Naive B cell (primary cell): Measurements from ENCODE around the gene ITPR3. TPM values are rescaled to one million over a fixed set of nuclear protein-coding genes. Genes with fewer than 3 reads are reported as not detected.

Experiments used
- ATAC-seq, 2 donors: fragments of 150-1000 bp; cut with Tn5 transposase; 2 replicates each; pipeline ENCODE4 v1.10.0; 2021; ENCODE audit warnings: low read depth in 2 of 2, mild to moderate bottlenecking in 2 of 2, moderate library complexity in 2 of 2
- DNase-seq: peaks from one replicate; pipeline ENCODE4 v3.0.0; 2022
- H3K27ac Mint-ChIP-seq, 6 donors: one replicate each; pipeline ENCODE4 v1.8.0; 2020 to 2022; ENCODE audit warnings: mild to moderate bottlenecking in 6 of 6, mixed read lengths in 6 of 6, moderate library complexity in 5 of 6, inconsistent platforms in 2 of 6
- H3K27me3 Mint-ChIP-seq, 3 donors: one replicate each; pipeline ENCODE4 v1.8.0; 2021 to 2022; ENCODE audit warnings: mixed read lengths in 3 of 3, mild to moderate bottlenecking in 1 of 3
- H3K36me3 Mint-ChIP-seq, 2 donors: one replicate each; pipeline ENCODE4 v1.8.0; 2020 to 2022; ENCODE audit warnings: mixed read lengths in 2 of 2, inconsistent platforms in 1 of 2, mild to moderate bottlenecking in 1 of 2
- H3K4me1 Mint-ChIP-seq, 3 donors: one replicate each; pipeline ENCODE4 v1.8.0; 2020 to 2022; ENCODE audit warnings: mixed read lengths in 3 of 3, inconsistent platforms in 1 of 3, mild to moderate bottlenecking in 1 of 3, moderate library complexity in 1 of 3
- H3K4me3 Mint-ChIP-seq, 8 donors: one replicate each; pipeline ENCODE4 v1.8.0; 2020 to 2022; ENCODE audit warnings: mild to moderate bottlenecking in 8 of 8, mixed read lengths in 8 of 8, moderate library complexity in 8 of 8, inconsistent platforms in 2 of 8
- H3K9me3 Mint-ChIP-seq, 7 donors: one replicate each; pipeline ENCODE4 v1.8.0; 2020 to 2022; ENCODE audit warnings: mixed read lengths in 7 of 7, mild to moderate bottlenecking in 5 of 7, inconsistent platforms in 2 of 7, moderate library complexity in 1 of 7
- polyA plus RNA-seq, 6 donors: library from polyadenylated mRNA; unstranded; fragments of 300-500 nt; fragmentation: Illumina TruSeq; gene quantifications; one replicate each; pipeline ENCODE4 v1.2.3, GENCODE V29; 2021; ENCODE audit warnings: low read depth in 6 of 6

The ITPR3 gene
- polyA plus RNA-seq, 6 donors from 2014 or later = 0.22 to 6.4 (median 1.7) TPM

GRCh38 chr6:33702345-33702977 lies 81.3 kb downstream of the ITPR3 start:
- Mint-ChIP-seq H3K9me3 (no peaks in the 10 kb centered on the region), H3K36me3 (no peaks in the 10 kb centered on the region), H3K4me3 (no peak overlapping the region), H3K27me3 (no peaks in the 10 kb centered on the region), H3K4me1 (peaks cover 19 to 57% (median 49%) of the 10 kb centered on the region in 3 donors), H3K27ac (peak overlapping the region in 2 of 6 donors; percentile 26 to 58)
- peak; percentile 47 to 73 for ATAC-seq
- DNase-seq = no peak

- Mint-ChIP-seq H3K4me1 (peaks cover 21 to 46% (median 41%) of the 10 kb centered on the region in 3 donors), H3K9me3 (no peaks in the 10 kb centered on the region), H3K4me3 (peak overlapping the region in 1 of 8 donors; percentile 61), H3K36me3 (peaks cover 4 to 7% of the 10 kb centered on the region in 2 donors), H3K27ac (peak overlapping the region in 2 of 6 donors; percentile 48 to 87), H3K27me3 (no peaks in the 10 kb centered on the region)
- no peak for ATAC-seq
- no peak for DNase-seq
These were observed 83.3 kb downstream of the ITPR3 start for GRCh38 chr6:33704215-33705066.

GRCh38 chr6:33705268-33705885 lies 84.3 kb downstream of the ITPR3 start:
- Mint-ChIP-seq H3K27me3 (no peaks in the 10 kb centered on the region), H3K9me3 (no peaks in the 10 kb centered on the region), H3K36me3 (peaks cover 4 to 7% of the 10 kb centered on the region in 2 donors), H3K27ac (no peak overlapping the region), H3K4me3 (no peak overlapping the region), H3K4me1 (peaks cover 24 to 46% (median 44%) of the 10 kb centered on the region in 3 donors)
- no peak for ATAC-seq
- no peak for DNase-seq

GRCh38 chr6:33705955-33706725 lies 85.0 kb downstream of the ITPR3 start:
- no peaks in the 10 kb centered on the region for H3K27me3 Mint-ChIP-seq
- H3K4me1 Mint-ChIP-seq = peaks cover 26 to 48% (median 45%) of the 10 kb centered on the region in 3 donors

GRCh38 chr6:33707771-33708170 lies 86.6 kb downstream of the ITPR3 start:
- H3K27ac Mint-ChIP-seq = peak overlapping the region in 1 of 6 donors; percentile 40
- no peaks in the 10 kb centered on the region for H3K27me3 Mint-ChIP-seq
- H3K36me3 Mint-ChIP-seq = peaks cover 4 to 7% of the 10 kb centered on the region in 2 donors
- H3K4me1 Mint-ChIP-seq = peaks cover 25 to 56% (median 45%) of the 10 kb centered on the region in 3 donors
- peak overlapping the region in 1 of 8 donors; percentile 94 for H3K4me3 Mint-ChIP-seq
- no peaks in the 10 kb centered on the region for H3K9me3 Mint-ChIP-seq
- no peak for ATAC-seq
- DNase-seq = no peak

More at GRCh38 chr6:33705955-33706725, 85.0 kb downstream of the ITPR3 start:
- Mint-ChIP-seq H3K9me3 (no peaks in the 10 kb centered on the region), H3K4me3 (peak overlapping the region in 1 of 8 donors; percentile 34), H3K27ac (peak overlapping the region in 3 of 6 donors; percentile 16 to 74 (median 51)), H3K36me3 (peaks cover 4 to 7% of the 10 kb centered on the region in 2 donors)
- ATAC-seq (no peak), DNase-seq (no peak)

GRCh38 chr6:33708516-33709204 lies 87.5 kb downstream of the ITPR3 start:
- H3K27ac Mint-ChIP-seq = no peak overlapping the region
- H3K9me3 Mint-ChIP-seq = no peaks in the 10 kb centered on the region
- no peaks in the 10 kb centered on the region for H3K27me3 Mint-ChIP-seq
- DNase-seq (no peak), ATAC-seq (no peak)
- peaks cover 25 to 52% (median 47%) of the 10 kb centered on the region in 3 donors for H3K4me1 Mint-ChIP-seq
- H3K36me3 Mint-ChIP-seq = peaks cover 4 to 7% of the 10 kb centered on the region in 2 donors
- H3K4me3 Mint-ChIP-seq = peak overlapping the region in 1 of 8 donors; percentile 94

- H3K9me3 Mint-ChIP-seq = no peaks in the 10 kb centered on the region
These were observed 88.6 kb downstream of the ITPR3 start for GRCh38 chr6:33709605-33710295.

GRCh38 chr6:33710296-33711121 lies 89.4 kb downstream of the ITPR3 start:
- DNase-seq (no peak), ATAC-seq (no peak)
- H3K4me3 Mint-ChIP-seq = peak overlapping the region; percentile 94 to 100 (median 99)
- H3K36me3 Mint-ChIP-seq = peaks cover 4 to 7% of the 10 kb centered on the region in 2 donors
- no peaks in the 10 kb centered on the region for H3K27me3 Mint-ChIP-seq
- no peaks in the 10 kb centered on the region for H3K9me3 Mint-ChIP-seq
- peaks cover 29 to 41% (median 40%) of the 10 kb centered on the region in 3 donors for H3K4me1 Mint-ChIP-seq
- peak overlapping the region; percentile 92 to 99 (median 98) for H3K27ac Mint-ChIP-seq

More at GRCh38 chr6:33709605-33710295, 88.6 kb downstream of the ITPR3 start:
- Mint-ChIP-seq H3K27ac (peak overlapping the region in 3 of 6 donors; percentile 29 to 85 (median 43)), H3K36me3 (peaks cover 4 to 7% of the 10 kb centered on the region in 2 donors), H3K4me3 (peak overlapping the region; percentile 2 to 99 (median 19)), H3K4me1 (peaks cover 29 to 45% (median 44%) of the 10 kb centered on the region in 3 donors), H3K27me3 (no peaks in the 10 kb centered on the region)
- DNase-seq (no peak), ATAC-seq (no peak)

GRCh38 chr6:33711140-33712129 lies 90.3 kb downstream of the ITPR3 start, which contains the start of gene UQCC2:
Gene UQCC2, minus strand, starts transcription at chr6:33711700. Its CDS starts 14 bp downstream, at chr6:33711686.
- Mint-ChIP-seq H3K4me3 (peak within 1 kb of the TSS; percentile 94 to 100 (median 99)), H3K4me1 (peaks cover 25 to 38% (median 34%) of the 10 kb centered on the region in 3 donors), H3K27me3 (no peaks in the 10 kb centered on the region), H3K27ac (peak within 1 kb of the TSS; percentile 92 to 99 (median 98)), H3K36me3 (peaks cover 4 to 7% of the 10 kb centered on the region in 2 donors), H3K9me3 (no peaks in the 10 kb centered on the region)
- ATAC-seq (peak; percentile 84 to 93), DNase-seq (peak; percentile 96)

- Mint-ChIP-seq H3K9me3 (no peaks in the 10 kb centered on the region), H3K4me3 (peak overlapping the region in 3 of 8 donors; percentile 2 to 99 (median 67)), H3K36me3 (peaks cover 4 to 7% of the 10 kb centered on the region in 2 donors), H3K27ac (no peak overlapping the region), H3K4me1 (peaks cover 24 to 31% (median 31%) of the 10 kb centered on the region in 3 donors), H3K27me3 (no peaks in the 10 kb centered on the region)
- no peak for ATAC-seq
- no peak for DNase-seq
These were observed 91.8 kb downstream of the ITPR3 start for GRCh38 chr6:33712914-33713313.
